Measurements from ENCODE around the gene DPM2. TPM values are rescaled to one million over a fixed set of nuclear protein-coding genes. Genes with fewer than 3 reads are reported as not detected.

The DPM2 gene
- total RNA-seq, 1 donor from 2014 or later: 14.9 TPM

DNA sequence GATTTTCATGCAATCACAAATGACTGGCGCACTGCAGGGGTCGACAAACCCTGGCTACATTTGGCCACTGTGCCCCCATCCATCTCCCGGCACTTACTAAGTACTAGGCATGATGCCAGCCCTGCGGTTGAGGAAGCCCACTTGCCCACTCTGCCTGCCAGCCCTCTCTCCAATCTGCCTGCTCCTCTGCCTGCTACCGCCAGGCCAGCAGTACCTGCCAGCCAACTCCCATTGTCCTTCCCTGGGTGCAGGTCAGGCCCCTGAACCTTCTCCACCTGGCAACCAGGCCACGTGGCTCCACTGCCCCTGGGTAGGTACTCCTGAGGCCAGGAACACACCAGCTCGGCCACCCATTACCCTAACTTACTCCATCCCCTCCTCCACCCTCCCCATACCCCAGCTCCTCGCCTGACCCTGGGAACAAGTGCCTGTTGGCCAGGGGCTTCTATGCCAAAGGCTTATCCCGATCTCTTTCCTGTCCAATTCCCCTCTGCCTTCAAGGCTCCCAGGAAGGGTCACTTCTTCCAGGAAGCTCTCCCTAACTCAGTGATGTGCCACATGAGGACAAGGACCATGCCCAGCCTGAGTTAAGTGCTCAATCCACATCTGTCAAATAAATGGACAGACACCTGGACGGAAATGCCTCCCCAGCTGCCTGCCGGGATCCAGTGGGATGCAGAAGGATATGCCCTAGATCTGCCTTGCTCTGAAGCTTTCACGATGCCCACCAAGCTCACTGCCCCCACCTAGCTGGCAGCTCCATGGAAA lies 36.5 kb upstream of the DPM2 start:
- intact Hi-C loops (cut with DNase I): no loop called here
- DNase-seq (ENCODE audit: low spot score): no peak

DNA sequence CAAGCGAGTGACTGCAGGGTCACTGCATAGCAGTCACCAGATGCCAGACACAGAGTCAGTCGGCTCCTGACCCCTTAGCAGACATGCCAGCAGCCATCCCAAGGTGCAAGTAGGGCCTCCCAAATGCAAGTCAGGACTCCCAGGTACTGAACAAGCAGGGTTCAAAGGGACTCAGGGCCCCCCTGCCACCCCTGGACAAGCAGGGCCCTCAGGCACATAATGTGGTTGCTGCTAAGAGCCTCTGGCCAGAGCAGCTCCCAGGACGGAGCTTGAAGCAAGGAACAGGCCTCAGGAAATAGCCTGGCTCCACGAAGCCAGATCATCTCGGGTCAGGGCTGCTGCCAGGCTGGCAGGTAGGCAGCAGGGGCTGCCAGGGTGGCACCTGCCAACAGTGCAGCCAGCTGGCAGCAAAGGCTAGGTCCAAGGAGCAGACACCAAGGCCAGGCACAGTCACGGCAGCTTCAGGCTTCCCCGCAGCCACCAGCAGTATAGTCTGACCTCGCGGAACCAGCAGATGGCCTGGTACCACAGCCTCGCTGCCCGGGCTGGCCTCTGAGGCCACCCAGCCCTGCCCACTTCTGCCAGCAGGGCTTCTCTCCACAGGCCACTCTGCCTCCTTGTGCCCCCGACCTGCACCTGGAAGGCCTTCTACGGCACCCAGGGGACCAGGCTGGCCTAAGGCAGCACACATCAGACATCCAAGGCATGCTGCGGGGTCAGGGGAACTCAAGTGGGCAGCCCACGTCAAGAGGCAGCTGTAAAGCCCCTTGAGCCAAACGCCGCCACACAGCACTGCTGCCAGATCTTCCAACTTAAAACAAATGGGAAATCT lies 35.7 kb upstream of the DPM2 start:
- intact Hi-C loops (cut with DNase I): loop anchor here (2.0 kb wide), 1 partner anchor 23 kb away; no protein-coding TSS in a partner anchor
- DNase-seq (ENCODE audit: low spot score): no peak

DNA sequence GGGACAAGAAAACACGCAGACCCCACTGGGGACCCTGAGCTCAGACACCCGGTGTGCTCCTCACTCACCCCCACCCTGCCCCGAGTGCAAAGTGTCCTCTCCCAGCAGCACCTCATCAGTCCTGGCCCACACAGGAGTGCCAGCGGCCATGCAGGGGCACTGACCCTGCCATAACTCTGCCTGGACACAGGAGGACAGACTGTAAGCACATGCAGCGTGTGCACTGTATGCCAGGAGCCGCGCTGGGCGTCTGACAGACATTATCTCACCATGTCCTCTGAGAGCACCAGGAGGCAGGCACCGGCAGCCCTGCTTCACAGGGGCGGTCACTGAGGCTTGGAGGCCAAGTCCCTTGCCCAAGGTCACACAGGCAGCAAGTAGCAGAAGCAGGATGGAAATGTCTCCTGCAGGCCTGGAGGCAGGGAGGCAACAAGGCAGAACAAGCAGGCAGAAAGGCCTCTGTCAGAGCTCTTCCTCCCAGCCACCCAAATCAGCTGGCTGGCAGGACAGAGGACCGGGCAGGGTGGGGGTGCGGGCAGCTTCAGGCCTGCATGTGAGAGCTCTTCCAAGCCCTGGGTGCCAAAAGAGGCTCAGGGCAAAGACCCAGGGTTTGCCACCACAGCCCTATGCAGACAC lies 34.7 kb upstream of the DPM2 start:
- intact Hi-C loops (cut with DNase I): loop anchor here (2.0 kb wide), 1 partner anchor 22 kb away; no protein-coding TSS in a partner anchor
- no peak for DNase-seq (ENCODE audit: low spot score)

DNA sequence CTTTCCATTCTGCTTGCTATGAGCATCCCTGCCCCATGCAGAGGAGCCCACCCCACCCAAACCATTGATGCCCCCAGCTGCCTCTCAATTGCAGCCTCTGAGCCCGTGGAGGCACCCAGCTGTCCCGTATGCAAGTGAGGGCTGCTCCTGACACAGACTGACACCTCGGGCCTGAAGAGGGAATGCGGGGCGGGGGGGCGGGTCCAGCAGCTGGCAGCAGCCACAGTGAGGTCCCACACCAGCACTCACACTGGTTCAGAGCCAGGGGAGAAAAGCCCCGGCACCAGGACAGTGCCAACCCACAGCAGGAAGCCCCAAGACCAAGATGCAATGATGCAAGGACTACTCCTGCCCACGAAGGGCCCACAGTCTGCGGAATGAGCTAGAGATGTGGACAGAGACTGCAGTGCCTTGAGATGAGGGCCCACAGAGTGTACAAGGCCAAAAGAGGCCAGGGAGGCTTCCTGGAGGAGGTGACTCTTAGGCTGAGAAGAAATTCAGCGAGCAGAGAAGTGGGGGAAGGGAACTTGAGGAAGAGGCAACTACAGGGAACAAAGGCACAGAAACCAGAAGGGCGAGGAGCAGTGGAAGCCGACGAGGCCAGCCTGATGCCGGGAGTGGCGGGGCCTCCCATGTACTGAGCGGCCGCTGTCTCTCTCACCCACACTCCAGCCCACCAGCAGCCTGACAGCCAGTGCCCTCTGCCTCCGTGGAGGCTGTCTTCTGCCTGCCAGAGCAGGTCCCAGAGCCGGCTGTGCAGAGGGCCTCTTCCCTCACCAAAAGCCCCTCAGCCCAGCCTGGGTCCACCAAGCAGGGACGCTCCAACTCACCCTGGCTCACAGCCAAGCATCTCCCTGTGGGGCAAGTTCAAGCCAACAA lies 33.9 kb upstream of the DPM2 start:
- intact Hi-C loops (cut with DNase I): loop anchor here (2.0 kb wide), 1 partner anchor 21 kb away; no protein-coding TSS in a partner anchor
- no peak for DNase-seq (ENCODE audit: low spot score)

DNA sequence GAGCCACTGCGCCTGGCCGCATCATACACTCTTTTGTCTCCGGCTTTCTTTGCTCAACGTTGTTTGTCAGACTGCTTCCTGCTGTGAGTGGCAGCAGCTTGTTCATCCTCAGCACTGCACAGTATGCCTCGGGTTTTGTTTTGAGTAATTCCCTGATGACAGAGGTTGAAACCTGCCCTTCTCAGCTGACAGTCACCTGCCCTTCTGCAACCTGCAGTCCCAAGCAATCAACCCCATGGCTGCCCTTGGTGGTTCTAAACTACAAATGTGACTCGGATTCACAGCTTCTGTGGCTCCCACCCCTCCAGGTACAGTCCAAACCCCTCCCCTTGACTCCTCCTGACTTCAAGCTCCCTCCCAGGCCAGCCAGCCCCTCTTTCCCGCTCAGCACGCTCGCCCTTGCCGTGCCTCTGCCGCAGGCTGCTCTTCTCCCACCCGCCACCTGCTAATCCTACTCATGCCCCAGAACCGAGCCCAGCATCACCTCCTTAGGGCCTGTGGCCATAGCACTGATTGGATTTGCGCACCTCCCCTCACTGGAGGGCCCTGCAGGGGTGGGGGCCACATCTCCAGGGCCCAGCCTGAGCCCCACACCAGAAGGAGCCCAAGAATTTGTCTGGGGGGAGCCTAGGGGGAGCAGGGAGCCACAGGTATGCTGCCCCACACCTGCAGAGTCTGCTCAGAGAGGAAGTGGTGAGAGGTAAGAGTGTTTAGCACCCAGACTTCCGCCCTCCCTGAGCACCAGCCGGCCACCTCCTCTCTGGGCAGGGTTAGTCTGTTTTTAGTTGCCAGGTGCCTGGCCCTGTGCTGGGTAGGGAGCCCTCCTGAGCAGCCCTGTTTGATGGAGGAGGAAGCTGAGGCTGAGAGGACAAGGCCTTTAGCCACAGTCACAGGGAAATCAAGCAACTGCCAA lies 33.0 kb upstream of the DPM2 start:
- DNase-seq (ENCODE audit: low spot score): no peak
- intact Hi-C loops (cut with DNase I): no loop called here

DNA sequence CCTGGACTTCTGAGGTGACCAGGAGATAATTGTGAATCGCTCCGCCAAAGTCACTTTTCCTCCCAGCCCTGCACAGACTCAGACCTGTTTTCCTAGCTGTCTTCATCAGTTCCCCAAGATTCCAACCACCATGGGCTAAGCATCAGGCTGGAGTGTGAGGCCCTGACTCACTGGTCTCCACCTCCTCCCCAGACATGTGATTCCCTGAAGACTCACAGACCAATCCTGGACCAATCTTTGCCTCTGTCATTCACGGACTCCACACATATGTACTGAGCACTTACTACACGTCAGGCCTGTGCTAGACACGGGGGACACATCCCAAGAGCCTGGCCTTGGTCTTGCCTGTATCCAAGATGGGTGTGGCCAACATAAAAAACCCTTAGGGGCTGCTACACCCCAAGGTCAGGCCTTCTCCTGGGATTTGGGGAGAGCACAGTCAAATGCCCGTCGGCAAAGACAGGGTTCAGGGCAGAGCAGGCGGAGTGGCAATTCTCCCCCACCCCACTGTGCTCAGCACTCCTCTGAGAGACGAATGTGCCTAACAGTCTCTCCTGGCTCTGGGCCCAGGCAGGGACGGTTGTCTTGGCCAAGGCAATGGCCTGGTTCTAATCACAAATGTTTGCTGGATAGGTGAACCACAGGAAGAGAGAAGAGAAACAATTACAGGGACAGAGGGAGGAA lies 31.2 kb upstream of the DPM2 start:
- DNase-seq (ENCODE audit: low spot score): peak; percentile 89
- intact Hi-C loops (cut with DNase I): no loop called here

DNA sequence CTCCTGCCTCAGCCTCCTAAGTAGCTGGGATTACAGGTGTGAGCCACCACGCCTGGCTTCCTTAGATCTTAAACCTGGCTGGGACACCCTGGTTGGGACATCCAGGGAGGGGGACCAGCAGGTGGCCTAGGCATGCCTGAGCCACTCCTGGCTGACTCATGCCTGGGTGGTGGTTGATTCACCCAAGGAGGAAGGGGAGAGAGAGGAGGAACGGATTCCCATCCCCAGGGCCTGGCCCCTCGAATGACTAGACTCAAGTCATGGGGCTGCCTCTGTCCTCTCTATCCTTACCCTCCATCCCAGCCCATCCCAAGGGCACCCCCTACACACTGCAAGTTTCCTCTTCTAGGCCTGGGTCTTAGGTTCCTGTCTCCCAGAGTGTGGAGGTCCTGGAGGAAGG lies 30.4 kb upstream of the DPM2 start:
- intact Hi-C loops (cut with DNase I): no loop called here
- DNase-seq (ENCODE audit: low spot score): no peak

DNA sequence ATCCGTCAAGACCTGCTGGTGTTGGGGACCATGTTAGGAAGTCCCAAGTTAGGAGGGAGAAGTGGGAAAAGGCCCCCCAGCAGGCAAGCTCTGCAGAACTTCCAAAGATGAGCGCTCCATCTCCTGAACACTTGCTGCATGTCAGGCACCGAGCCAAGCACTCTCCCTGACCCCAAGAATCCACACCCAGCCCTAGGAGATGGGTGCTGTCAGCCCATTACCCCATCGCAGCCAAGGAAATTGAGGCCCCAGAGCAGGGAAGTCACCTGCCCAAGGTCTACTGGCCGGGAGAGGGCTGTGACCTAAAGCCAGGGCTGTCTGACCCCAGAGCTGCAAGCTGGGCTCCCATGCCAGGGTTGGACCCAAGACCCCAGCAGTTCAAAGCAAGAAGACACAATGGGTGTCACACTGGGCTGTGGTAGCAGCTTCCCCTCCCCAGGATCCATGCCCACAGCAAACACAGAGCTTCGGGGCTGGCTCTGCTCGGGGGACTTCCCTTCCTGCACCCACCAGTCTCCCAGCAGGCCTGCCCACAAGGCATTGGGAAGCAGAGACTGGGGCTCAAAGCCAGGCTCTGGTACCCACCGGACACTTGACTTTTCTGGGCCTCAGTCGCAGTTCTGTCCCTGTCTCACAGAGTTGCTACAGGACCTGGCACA lies 29.6 kb upstream of the DPM2 start:
- intact Hi-C loops (cut with DNase I): no loop called here
- DNase-seq (ENCODE audit: low spot score): no peak

DNA sequence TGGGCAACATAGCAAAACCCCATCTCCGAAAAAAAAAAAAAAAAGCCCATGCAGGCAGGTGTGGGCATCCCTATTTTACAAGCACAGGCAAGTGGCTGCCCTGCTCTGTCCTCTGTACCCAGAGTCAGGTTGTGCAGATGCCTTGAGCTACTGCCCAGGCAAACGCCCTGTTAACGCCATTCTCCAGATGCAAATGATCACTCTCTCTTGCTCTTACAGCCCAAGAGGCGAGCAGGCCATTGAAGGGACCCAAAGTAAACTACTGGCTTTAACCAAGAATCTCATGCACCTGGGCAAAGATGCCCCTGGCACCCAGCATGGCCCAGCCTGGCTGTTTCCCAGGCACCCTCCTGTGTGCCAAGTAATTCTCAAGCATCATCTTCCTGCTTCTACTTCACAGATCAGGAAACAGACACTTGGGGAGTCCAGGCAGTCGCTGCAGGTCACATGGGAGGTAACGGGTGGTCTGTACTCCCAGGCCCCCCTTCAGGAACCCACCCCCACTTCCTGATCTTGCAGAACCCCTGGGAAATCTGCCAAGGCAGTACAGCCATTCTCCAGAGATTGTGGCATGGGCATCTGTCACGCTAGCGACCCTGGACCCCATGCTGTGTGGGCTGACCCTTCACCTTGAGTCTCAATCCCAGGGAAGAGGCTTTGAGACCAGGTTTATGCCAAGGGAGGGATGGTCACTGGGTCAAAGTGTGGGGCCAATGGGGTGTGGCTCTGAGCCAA lies 28.9 kb upstream of the DPM2 start:
- intact Hi-C loops (cut with DNase I): no loop called here

DNA sequence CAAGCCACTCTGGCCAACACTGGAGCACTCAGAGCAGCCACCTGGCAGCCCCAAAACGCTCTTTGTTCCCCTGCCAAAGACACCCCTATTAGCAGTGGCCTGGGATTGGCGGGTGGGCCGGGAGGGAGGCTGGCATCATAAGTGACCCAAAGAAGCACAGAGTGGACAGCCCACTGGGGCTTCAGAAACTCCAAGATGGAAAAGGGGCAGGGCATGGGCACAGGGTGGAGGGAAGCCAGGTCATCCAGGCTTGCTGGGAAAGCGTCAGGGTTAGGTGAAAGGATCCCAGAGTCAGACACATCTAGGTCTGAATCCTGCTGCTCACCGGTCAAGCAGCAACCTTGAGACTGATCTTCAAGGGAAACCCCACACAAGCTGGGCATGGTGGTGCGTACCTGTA lies 28.3 kb upstream of the DPM2 start:
- intact Hi-C loops (cut with DNase I): no loop called here

More for the DNA sequence above, 28.9 kb upstream of the DPM2 start:
- DNase-seq (ENCODE audit: low spot score): no peak

DNA sequence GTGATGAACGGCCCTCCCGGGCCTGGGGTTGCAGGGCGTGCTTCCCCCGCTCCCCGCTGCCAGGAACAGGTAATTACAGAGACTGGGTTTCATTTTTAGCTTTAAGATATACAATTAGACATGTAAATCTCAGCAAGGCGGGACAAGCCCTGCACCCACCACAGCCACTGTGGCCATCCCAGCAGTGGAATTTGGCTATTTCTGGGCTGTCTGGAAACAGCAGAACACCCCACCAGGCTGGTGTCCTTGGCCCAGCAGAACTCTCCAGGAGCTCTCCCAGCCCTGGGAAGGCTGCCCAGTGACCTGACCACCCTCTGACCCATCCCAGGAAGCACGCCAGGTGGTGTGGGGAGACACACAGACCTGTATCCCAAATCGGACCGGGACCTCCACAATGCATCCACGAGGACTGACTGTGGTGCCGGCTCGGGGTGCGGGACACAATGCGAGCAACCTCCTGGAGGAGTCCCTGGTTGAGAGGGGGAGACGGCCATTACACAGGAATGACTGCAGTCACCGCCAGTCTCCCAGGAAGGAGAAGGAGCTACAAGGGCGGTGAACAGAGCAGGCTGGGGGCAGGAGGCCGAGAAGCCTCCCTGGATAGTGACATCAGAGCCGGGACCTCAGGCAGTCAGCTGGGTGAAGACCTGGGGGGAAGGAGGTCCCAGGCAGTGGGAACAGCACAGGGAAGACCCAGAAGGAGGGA lies 25.9 kb upstream of the DPM2 start:
- intact Hi-C loops (cut with DNase I): no loop called here
- DNase-seq (ENCODE audit: low spot score): no peak

More for the DNA sequence above, 28.3 kb upstream of the DPM2 start:
- DNase-seq (ENCODE audit: low spot score): no peak

DNA sequence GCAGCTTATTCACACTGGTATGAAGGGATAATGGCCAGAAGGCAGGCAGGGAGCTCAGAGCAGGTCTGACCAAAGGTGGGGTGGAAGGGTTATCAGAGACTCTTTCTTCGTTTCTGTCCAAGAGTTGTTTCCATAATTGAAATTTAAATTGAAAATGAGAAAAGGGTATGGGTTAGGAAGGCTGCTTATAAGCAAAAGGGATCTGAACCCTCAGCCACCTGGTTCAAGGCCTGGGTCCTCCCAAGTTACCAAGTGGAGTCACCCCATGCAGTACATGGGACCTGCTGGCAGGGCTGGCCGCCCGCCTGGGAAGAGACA lies 25.3 kb upstream of the DPM2 start:
- DNase-seq (ENCODE audit: low spot score): no peak
- intact Hi-C loops (cut with DNase I): no loop called here

DNA sequence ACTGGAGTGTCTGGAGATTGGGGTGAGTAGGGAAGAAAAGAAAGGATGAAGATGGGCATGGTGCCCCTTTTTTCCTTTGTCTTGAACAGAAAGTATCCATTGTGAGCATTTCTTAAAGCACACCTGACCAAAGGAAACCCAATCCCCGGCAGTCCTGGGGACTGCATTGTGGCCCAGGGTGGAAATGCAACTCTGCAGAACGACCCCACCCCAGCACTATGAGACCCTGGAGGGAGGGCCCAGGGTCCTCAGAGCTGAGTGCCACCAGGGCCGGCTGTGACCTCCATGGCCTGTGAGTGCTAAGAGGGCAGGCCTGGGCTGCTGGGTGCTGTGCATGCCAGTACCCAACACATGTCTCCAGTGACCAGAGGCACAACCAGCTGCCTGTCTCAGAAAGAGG lies 24.6 kb upstream of the DPM2 start:
- DNase-seq (ENCODE audit: low spot score): no peak
- intact Hi-C loops (cut with DNase I): no loop called here

DNA sequence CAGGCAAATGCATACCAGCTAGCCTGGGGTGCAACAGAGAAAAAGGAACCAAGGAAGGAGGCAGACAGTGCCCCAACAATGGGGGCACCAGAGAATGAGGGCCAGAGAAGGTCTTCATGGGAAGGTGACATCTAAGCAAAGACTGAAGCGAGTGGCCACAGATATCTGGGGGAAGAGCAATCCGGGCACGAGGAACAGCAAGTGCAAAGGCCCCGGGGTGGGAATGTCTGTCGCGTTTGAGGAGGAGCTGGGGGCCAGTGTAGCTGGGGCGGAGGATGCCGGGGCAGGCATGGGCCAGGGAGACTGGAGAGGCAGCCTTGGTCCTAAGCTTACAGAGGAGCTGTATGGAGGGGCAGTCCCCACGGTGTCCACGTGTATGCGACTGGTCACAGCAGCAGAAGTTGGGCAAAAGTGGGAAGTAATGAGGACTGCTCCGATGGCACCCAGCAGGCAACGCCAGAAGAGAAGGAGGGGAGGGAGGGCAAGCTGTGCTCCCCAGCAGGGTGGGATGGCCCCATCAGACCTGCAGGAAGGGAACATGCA lies 24.0 kb upstream of the DPM2 start:
- DNase-seq (ENCODE audit: low spot score): no peak
- intact Hi-C loops (cut with DNase I): no loop called here

DNA sequence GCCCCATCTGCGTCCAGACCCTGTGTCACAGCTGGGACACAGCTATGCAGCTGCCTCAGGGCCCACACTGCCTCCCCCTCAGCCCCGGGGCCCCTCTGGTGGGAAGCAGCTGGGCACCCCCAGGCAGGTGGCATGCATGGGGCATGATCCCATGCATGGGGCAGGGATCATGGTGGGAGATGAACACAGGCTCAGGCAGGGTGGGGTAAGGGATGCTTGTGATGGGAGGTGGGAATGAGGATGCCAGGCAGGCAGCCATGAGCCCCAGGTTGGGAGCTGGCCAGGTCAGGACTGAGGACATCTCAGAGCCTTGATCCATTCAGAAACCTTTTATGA lies 23.5 kb upstream of the DPM2 start:
- no peak for DNase-seq (ENCODE audit: low spot score)
- intact Hi-C loops (cut with DNase I): no loop called here
